ENCODE data around the gene TYW5.
"Not testable (repeated sequence)": the region's sequence is repeated elsewhere in the genome, so short reads cannot be mapped to it uniquely, and the experiment has no call there.

Gene TYW5

GRCh38 chr2:199922856-199923255 lies 32.4 kb downstream of the TYW5 start:
- H3K9me3 ChIP-seq (ENCODE audit: low read length) = no peaks in the 10 kb centered on the region
- no peak overlapping the region for H3K4me3 ChIP-seq (ENCODE audit: low read depth, low read length, poor library complexity, severe bottlenecking)
- H3K9ac ChIP-seq (ENCODE audit: low read length) = no peak overlapping the region; the same call in 1 of the 2 replicates
- peaks cover 55% of the 10 kb centered on the region for H3K36me3 ChIP-seq (ENCODE audit: insufficient read depth, low read length)
- H3F3A ChIP-seq (ENCODE audit: insufficient read depth, low read length) = no peaks in the 10 kb centered on the region
- H3K9me2 ChIP-seq (ENCODE audit: low read depth, low read length) = no peaks in the 10 kb centered on the region
- peaks cover 11% of the 10 kb centered on the region for H3K4me1 ChIP-seq (ENCODE audit: insufficient read depth, low read length, severe bottlenecking)
- H3K27ac ChIP-seq (ENCODE audit: low read depth, low read length, poor library complexity, severe bottlenecking) = no peak overlapping the region
- peaks cover 59% of the 10 kb centered on the region for H3K79me2 ChIP-seq (ENCODE audit: insufficient read depth, low read length)
- H2AFZ ChIP-seq (ENCODE audit: low read length) = no peak overlapping the region
- H3K27me3 ChIP-seq (ENCODE audit: insufficient read depth, low read length) = no peaks in the 10 kb centered on the region
- TF ChIP-seq CTCF (IDR thresholded peaks at IDR 0.05; ENCODE audit: low read length) (no peak), EZH2 (IDR thresholded peaks at IDR 0.05; ENCODE audit: borderline replicate concordance, low read length) (no peak)
- 0 out of 2 replicates have a peak overlapping the region, but pooled peaks have one; percentile 3 for H3K4me2 ChIP-seq (ENCODE audit: low read length)
- no peaks in the 10 kb centered on the region for H4K20me1 ChIP-seq (ENCODE audit: insufficient read depth, low read length)

GRCh38 chr2:199916980-199917379 lies 38.3 kb downstream of the TYW5 start:
- no peak overlapping the region for H2AFZ ChIP-seq (ENCODE audit: low read length)
- TF ChIP-seq CTCF (IDR thresholded peaks at IDR 0.05; ENCODE audit: low read length) = no peak
- TF ChIP-seq EZH2 (IDR thresholded peaks at IDR 0.05; ENCODE audit: borderline replicate concordance, low read length) = no peak
- no peak overlapping the region for H3K4me2 ChIP-seq (ENCODE audit: low read length)
- H3K9me3 ChIP-seq (ENCODE audit: low read length) = peaks cover 5% of the 10 kb centered on the region
- no peaks in the 10 kb centered on the region for H4K20me1 ChIP-seq (ENCODE audit: insufficient read depth, low read length)
- H3K27me3 ChIP-seq (ENCODE audit: insufficient read depth, low read length) = no peaks in the 10 kb centered on the region
- H3K9ac ChIP-seq (ENCODE audit: low read length) = no peak overlapping the region
- H3K4me1 ChIP-seq (ENCODE audit: insufficient read depth, low read length, severe bottlenecking) = peaks cover 19% of the 10 kb centered on the region
- peaks cover 66% of the 10 kb centered on the region for H3K36me3 ChIP-seq (ENCODE audit: insufficient read depth, low read length)
- no peak overlapping the region for H3K4me3 ChIP-seq (ENCODE audit: low read depth, low read length, poor library complexity, severe bottlenecking)
- no peaks in the 10 kb centered on the region for H3F3A ChIP-seq (ENCODE audit: insufficient read depth, low read length)
- no peak overlapping the region for H3K27ac ChIP-seq (ENCODE audit: low read depth, low read length, poor library complexity, severe bottlenecking)
- H3K79me2 ChIP-seq (ENCODE audit: insufficient read depth, low read length) = peaks cover 70% of the 10 kb centered on the region
- no peaks in the 10 kb centered on the region for H3K9me2 ChIP-seq (ENCODE audit: low read depth, low read length)

- no peak overlapping the region for H3K27ac ChIP-seq (ENCODE audit: low read depth, low read length, poor library complexity, severe bottlenecking)
- peaks cover 5% of the 10 kb centered on the region for H3K9me3 ChIP-seq (ENCODE audit: low read length)
- H3K4me2 ChIP-seq (ENCODE audit: low read length) = peak overlapping the region; percentile 8; the same call in 1 of the 2 replicates
- H3K9ac ChIP-seq (ENCODE audit: low read length) = no peak overlapping the region
- no peaks in the 10 kb centered on the region for H4K20me1 ChIP-seq (ENCODE audit: insufficient read depth, low read length)
- no peaks in the 10 kb centered on the region for H3K9me2 ChIP-seq (ENCODE audit: low read depth, low read length)
- no peak overlapping the region for H2AFZ ChIP-seq (ENCODE audit: low read length)
- H3K27me3 ChIP-seq (ENCODE audit: insufficient read depth, low read length) = no peaks in the 10 kb centered on the region
- TF ChIP-seq CTCF (IDR thresholded peaks at IDR 0.05; ENCODE audit: low read length) (no peak), EZH2 (IDR thresholded peaks at IDR 0.05; ENCODE audit: borderline replicate concordance, low read length) (no peak)
- H3K79me2 ChIP-seq (ENCODE audit: insufficient read depth, low read length) = peaks cover 59% of the 10 kb centered on the region
- peaks cover 59% of the 10 kb centered on the region for H3K36me3 ChIP-seq (ENCODE audit: insufficient read depth, low read length)
- peaks cover 26% of the 10 kb centered on the region for H3K4me1 ChIP-seq (ENCODE audit: insufficient read depth, low read length, severe bottlenecking)
- H3K4me3 ChIP-seq (ENCODE audit: low read depth, low read length, poor library complexity, severe bottlenecking) = no peak overlapping the region
- H3F3A ChIP-seq (ENCODE audit: insufficient read depth, low read length) = no peaks in the 10 kb centered on the region
Measured at GRCh38 chr2:199914372-199914958, 40.8 kb downstream of the TYW5 start.

- H3K36me3 ChIP-seq (ENCODE audit: insufficient read depth, low read length) = peaks cover 41% of the 10 kb centered on the region
- H3K27me3 ChIP-seq (ENCODE audit: insufficient read depth, low read length); H4K20me1 ChIP-seq (ENCODE audit: insufficient read depth, low read length); H3F3A ChIP-seq (ENCODE audit: insufficient read depth, low read length); H2AFZ ChIP-seq (ENCODE audit: low read length); H3K9me3 ChIP-seq (ENCODE audit: low read length); H3K27ac ChIP-seq (ENCODE audit: low read depth, low read length, poor library complexity, severe bottlenecking); H3K9me2 ChIP-seq (ENCODE audit: low read depth, low read length): not testable (repeated sequence)
- peak overlapping the region; percentile 87 for H3K9ac ChIP-seq (ENCODE audit: low read length)
- H3K4me1 ChIP-seq (ENCODE audit: insufficient read depth, low read length, severe bottlenecking) = peaks cover 26% of the 10 kb centered on the region
- H3K79me2 ChIP-seq (ENCODE audit: insufficient read depth, low read length) = peaks cover 44% of the 10 kb centered on the region
- peak overlapping the region; percentile 83 for H3K4me3 ChIP-seq (ENCODE audit: low read depth, low read length, poor library complexity, severe bottlenecking)
- peak overlapping the region; percentile 80 for H3K4me2 ChIP-seq (ENCODE audit: low read length)
Measured at GRCh38 chr2:199912553-199913114, 42.7 kb downstream of the TYW5 start.

Data from OCI-LY1 (cell line).